Epithelial cell of esophagus (primary cell): ENCODE results near the gene GSTA5.
"Not testable (repeated sequence)": the region's sequence is repeated elsewhere in the genome, so short reads cannot be mapped to it uniquely, and the experiment has no call there.

Source experiments
- DNase-seq: peaks from one replicate; pipeline ENCODE4 v3.0.0; 2010; ENCODE audit warnings: low read depth
- H3K4me3 ChIP-seq: 2 replicates; pipeline ENCODE4 v1.5.1; 2011; ENCODE audit warnings: mild to moderate bottlenecking, low read length, control low read depth
- TF ChIP-seq, protein P1 (sequence below): IDR thresholded peaks from 2 replicates; pipeline ENCODE4 v1.5.1; 2011; ENCODE audit warnings: low read depth, mild to moderate bottlenecking, low read length, control low read depth, inconsistent platforms; ENCODE audit not compliant: insufficient read depth; ENCODE audit errors: missing control alignments

Gene GSTA5

GRCh38 chr6:52790861-52791260 lies 49.8 kb downstream of the GSTA5 start:
- no peak overlapping the region for H3K4me3 ChIP-seq
- TF ChIP-seq, protein P1, sequence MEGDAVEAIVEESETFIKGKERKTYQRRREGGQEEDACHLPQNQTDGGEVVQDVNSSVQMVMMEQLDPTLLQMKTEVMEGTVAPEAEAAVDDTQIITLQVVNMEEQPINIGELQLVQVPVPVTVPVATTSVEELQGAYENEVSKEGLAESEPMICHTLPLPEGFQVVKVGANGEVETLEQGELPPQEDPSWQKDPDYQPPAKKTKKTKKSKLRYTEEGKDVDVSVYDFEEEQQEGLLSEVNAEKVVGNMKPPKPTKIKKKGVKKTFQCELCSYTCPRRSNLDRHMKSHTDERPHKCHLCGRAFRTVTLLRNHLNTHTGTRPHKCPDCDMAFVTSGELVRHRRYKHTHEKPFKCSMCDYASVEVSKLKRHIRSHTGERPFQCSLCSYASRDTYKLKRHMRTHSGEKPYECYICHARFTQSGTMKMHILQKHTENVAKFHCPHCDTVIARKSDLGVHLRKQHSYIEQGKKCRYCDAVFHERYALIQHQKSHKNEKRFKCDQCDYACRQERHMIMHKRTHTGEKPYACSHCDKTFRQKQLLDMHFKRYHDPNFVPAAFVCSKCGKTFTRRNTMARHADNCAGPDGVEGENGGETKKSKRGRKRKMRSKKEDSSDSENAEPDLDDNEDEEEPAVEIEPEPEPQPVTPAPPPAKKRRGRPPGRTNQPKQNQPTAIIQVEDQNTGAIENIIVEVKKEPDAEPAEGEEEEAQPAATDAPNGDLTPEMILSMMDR = no peak
- no peak for DNase-seq

GRCh38 chr6:52789658-52790057 lies 51.0 kb downstream of the GSTA5 start:
- not testable (repeated sequence) for DNase-seq, H3K4me3 ChIP-seq

DNA sequence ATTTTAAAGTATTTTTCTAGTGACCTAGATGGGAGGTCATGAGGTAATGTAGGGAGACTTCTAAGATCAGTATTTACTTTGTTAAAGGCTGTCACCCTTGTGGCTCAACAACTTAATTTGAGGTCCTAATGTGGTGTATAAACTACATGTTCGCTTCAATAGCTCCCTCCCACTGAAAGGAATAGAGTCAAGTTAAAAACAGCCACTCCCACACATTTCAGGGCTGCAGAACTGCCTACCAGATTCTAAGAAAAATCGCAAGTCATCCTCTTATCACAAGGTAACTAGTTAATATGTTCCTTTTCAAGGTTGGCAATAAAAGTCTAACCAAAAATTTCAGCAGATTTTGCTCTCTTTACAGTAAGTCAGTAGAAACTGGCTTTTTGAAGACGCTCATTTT lies 52.1 kb downstream of the GSTA5 start:
- TF ChIP-seq, protein P1 = no peak
- no peak overlapping the region for H3K4me3 ChIP-seq
- DNase-seq = no peak

GRCh38 chr6:52787917-52788316 lies 52.7 kb downstream of the GSTA5 start:
- peak; percentile 27 for DNase-seq
- H3K4me3 ChIP-seq = no peak overlapping the region
- TF ChIP-seq, protein P1 = no peak

GRCh38 chr6:52786249-52786956 lies 54.2 kb downstream of the GSTA5 start:
- no peak overlapping the region for H3K4me3 ChIP-seq
- no peak for DNase-seq
- TF ChIP-seq, protein P1 = no peak

DNA sequence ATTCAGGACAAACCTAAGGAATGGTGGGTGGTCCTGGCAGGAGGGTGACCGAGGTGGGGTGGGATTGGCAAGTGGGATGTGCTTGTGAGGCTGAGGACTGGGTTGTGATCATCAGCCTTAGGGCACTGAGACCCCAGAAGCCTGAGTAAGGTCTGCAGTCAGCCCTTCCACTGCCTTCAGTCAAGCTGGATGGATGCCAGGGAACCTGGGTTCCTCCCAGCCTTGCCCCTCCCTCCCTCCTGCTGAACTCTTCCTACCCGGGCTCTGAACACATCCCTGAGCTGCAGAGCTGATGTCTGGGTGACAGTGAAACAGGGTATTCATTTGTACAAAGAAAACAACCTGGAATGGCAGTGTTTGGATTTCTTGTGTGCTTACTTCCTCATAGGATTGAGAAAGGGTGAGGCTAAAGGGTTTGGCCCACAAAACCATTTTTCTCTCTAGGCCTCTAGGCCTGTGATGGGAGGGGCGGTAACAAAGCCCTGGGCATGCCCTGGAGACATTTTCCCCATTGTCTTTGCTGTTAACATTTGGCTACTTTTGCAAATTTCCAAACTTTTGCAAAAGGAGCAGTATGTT lies 57.8 kb downstream of the GSTA5 start:
- DNase-seq, H3K4me3 ChIP-seq: not testable (repeated sequence)

- H3K4me3 ChIP-seq, DNase-seq: not testable (repeated sequence)
These were observed 58.4 kb downstream of the GSTA5 start for GRCh38 chr6:52782209-52782608.
